Activated CD8-positive, alpha-beta memory T cell treated with anti-CD3 and anti-CD28 coated beads for 36 hours (primary cell): ENCODE results near the gene FERMT2. TPM values are rescaled to one million over a fixed set of nuclear protein-coding genes. Genes with fewer than 3 reads are reported as not detected.
"Not testable (repeated sequence)": the region's sequence is repeated elsewhere in the genome, so short reads cannot be mapped to it uniquely, and the experiment has no call there.

Source experiments
- CTCF ChIA-PET: fragments of 350-600 bp; sonication (Branson Sonifier 250); formaldehyde crosslinking; loops from one replicate; lab custom pipeline; 2021; ENCODE audit warnings: antibody characterized with exemption; lab: Charles Lee
- POLR2A ChIA-PET: fragments of 350-600 bp; sonication (Branson Sonifier 250); formaldehyde crosslinking; loops from one replicate; lab custom pipeline; 2021; ENCODE audit warnings: antibody characterized with exemption; lab: Charles Lee
- total RNA-seq, 2 experiments: library from RNA; stranded (reverse); gene quantifications; one replicate each; pipeline ENCODE4 v1.2.3, GENCODE V29; 2021

FERMT2 gene
- total RNA-seq, 2 experiments from 2014 or later, result 2.4 to 3.6 TPM

DNA sequence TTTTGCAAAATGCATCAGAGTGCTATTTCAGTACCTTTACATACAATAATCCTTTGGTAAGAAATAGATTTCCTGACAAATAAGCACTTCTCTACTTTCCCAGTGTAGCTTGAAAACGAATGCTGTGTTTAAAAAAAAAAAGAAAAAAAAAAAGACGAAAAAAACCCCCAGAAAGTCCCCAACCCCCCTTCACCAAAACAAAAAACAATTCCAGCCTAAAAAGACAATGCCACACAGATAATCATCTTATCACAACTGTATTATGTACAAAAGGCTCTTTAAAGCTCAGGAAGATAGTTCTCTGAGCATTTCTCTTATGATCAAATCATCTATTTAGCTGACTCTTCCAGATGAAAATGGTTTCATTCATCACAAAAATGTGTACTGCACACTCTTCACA lies 1.6 kb downstream of the FERMT2 start:
- POLR2A ChIA-PET, result no interaction called here
- CTCF ChIA-PET, result interaction anchor here (0.6 kb wide), 1 partner anchor 133 kb away, joined by 5 read pairs; no protein-coding TSS in a partner anchor

- POLR2A ChIA-PET, result no interaction called here
- CTCF ChIA-PET, result interaction anchor here (0.6 kb wide), 1 partner anchor 134 kb away, joined by 5 read pairs; no protein-coding TSS in a partner anchor
Measured at GRCh38 chr14:52948836-52949235, 2.0 kb downstream of the FERMT2 start.

DNA sequence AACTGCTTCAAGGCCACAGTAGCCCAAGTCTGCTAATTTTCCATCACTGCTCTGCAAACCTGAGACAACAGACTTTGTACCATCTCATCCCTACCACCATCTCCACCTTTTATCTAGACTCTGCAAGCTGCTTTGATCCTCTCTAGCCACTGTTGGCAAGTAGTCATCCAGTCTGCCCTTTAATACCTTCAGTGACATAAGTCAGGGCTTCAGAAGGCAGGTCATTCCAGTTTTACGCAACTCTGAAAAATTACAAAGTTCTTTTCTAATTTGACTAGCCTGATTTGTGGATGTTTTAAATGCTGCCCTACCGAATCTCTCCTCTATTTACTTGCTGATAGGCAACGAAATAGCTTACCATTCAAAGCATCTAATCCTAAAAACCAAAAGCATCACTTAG lies 2.8 kb downstream of the FERMT2 start:
- CTCF ChIA-PET, result no interaction called here
- POLR2A ChIA-PET, result no interaction called here

- ChIA-PET POLR2A (no interaction called here), CTCF (no interaction called here)
Measured at GRCh38 chr14:52944254-52944653, 6.6 kb downstream of the FERMT2 start.

DNA sequence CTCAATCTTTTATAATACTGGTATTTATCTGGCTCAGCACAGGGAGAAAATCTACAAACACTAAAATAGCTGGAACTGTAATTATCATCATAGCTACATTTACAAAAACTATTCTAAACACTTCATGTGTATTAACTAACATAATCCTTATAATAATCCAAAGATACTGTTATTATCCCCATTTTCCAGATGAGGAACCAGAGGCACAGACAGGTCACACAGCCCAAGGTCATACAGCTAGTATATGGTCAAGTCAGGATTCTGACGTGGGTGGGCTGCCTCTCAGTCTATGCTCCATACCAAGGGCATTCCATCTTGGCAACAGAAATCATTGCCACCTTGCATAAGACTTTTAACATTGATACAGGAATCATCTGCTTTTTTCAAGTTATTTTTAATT lies 11.4 kb downstream of the FERMT2 start:
- POLR2A ChIA-PET, result interaction anchor here (0.6 to 0.7 kb wide), 2 partner anchors 20 to 110 kb away, joined by 4 to 5 read pairs; no protein-coding TSS in a partner anchor
- CTCF ChIA-PET, result interaction anchor here (0.7 kb wide), 1 partner anchor 62 kb away, joined by 3 read pairs; no protein-coding TSS in a partner anchor

DNA sequence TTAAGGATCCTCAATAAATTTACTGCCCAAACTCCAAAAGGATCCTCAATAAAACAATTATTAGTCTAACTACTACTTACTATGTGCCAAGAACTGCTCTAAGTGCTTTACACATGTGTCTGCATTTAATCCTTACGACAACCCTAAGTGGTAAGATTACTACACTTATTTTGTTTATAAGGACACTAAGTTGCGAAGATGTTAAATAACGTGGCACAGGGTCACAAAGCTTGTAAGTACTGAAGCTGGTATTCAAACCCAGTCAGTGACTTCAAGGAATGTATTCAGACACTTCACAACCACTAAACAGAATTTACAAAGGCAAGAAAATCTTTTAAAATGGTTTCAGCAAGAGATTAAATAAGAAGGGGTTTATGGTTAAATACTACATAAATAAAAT lies 13.0 kb downstream of the FERMT2 start:
- POLR2A ChIA-PET, result no interaction called here
- CTCF ChIA-PET, result no interaction called here

DNA sequence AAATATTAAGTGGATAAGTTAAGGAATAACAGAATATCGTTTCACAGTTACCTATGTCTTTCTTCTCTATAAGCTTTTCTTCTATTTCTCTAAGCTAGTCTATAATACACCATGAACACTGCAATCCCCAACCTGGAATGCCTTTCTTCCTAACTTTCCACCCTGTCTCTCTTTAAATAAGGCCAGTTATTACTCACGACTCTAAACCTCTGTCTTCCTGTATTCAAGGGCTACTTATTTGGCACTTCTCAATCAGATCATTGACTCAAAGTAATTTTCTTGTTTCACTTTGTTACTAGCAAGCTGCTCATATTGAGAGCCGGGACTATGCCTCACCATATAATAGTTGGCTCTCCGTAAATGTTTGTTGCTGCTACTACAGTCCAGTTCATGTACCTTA lies 13.5 kb downstream of the FERMT2 start:
- ChIA-PET POLR2A (no interaction called here), CTCF (no interaction called here)

DNA sequence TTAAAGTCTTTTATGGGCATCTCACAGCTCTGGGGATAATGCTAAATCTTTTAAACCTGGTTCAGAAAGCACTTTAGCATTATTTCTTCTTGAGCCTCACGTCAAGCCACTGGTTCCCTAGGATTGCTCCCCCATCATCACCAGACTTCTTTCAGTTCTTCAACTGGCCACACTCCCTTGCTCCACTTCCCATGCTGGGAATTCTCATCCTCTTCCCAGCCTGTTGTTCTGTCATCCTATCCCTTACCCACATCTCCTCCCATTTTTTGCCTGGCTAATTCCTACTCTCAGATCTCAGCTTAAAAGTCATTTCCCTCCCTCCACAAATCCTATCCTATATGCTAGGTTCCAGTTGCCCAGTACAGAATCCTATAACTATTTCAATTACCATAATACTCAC lies 14.4 kb downstream of the FERMT2 start:
- ChIA-PET CTCF (interaction anchor here (0.6 to 0.8 kb wide), 2 partner anchors 26 to 109 kb away, joined by 3 read pairs; no protein-coding TSS in a partner anchor), POLR2A (no interaction called here)

DNA sequence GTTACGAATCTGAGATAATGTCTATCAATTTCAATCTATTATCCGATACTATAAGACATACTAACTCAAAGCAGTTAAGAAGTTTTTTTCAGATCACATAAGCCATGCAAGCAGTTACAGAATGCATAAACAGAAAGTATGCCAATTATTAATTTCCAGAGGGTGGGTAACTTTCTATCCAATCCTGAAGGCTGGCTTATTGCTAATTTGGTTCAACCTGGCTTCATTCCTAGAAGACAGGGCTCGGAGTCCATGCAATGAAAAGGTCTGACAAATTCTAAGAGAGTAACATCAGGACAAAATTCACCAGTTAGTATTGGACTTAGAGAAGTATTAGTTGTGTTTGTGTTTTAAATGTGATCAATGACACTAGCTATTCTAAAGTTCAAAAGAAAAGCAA lies 15.0 kb downstream of the FERMT2 start:
- POLR2A ChIA-PET, result no interaction called here
- CTCF ChIA-PET, result interaction anchor here (0.6 to 0.8 kb wide), 2 partner anchors 26 to 108 kb away, joined by 3 read pairs; no protein-coding TSS in a partner anchor

GRCh38 chr14:52934762-52935161 lies 16.1 kb downstream of the FERMT2 start:
- ChIA-PET POLR2A (interaction anchor here (0.6 kb wide), 1 partner anchor 16 kb away, joined by 3 read pairs; no protein-coding TSS in a partner anchor), CTCF (no interaction called here)

- POLR2A ChIA-PET, result no interaction called here
- CTCF ChIA-PET, result no interaction called here
Measured at GRCh38 chr14:52929192-52929807, 21.6 kb downstream of the FERMT2 start.

- ChIA-PET POLR2A (no interaction called here), CTCF (no interaction called here)
Measured at GRCh38 chr14:52926953-52927352, 23.9 kb downstream of the FERMT2 start.

DNA sequence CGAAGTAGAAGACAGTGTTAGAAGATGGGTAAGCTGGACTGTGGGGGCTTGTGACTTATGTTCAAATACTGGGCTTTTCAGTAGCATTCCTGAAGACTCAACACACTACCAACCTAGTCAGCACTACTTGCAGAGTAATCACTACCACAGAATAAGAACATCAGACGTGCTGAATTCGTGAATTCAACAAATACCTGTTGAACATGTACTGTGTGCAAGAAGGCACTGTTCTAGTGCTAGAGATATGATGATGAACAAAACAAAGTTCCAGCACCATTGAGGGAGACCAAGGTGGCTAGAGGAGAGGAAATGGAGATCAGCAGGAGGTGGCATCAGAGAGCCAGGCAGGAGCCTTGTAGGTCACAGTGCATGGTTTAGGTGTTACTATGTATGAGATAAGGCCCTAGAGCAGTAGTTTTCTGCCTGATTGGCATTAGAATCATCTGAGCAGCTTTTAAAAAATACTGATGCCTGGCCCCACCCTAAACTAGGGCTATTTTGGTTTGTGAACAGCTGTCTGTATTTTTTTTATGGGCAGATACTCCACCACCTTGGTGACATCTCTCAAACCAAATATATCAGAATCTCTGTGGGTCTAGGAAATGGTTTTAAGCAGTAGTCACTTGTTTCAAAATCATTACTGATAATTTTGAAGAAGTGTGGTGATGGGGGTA lies 26.8 kb downstream of the FERMT2 start:
- ChIA-PET POLR2A (no interaction called here), CTCF (no interaction called here)

DNA sequence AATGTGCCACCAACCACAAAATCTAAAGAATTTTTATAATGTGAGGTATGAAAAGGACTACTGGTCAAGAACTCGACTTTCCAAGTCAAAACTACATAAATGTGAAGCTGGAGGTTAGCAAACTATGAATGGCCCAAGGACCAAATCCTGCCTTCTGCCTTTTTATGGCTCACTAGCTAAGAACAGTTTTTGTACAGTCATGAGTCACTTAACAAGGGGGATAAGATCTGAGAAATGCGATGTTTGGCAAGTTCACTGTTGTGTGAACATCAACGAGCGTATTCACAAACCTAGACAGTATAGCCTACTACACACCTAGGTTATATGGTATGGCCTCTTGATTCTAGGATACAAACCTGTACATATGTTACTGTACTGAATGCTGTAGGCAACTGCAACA lies 28.2 kb downstream of the FERMT2 start:
- POLR2A ChIA-PET, result no interaction called here
- CTCF ChIA-PET, result no interaction called here

DNA sequence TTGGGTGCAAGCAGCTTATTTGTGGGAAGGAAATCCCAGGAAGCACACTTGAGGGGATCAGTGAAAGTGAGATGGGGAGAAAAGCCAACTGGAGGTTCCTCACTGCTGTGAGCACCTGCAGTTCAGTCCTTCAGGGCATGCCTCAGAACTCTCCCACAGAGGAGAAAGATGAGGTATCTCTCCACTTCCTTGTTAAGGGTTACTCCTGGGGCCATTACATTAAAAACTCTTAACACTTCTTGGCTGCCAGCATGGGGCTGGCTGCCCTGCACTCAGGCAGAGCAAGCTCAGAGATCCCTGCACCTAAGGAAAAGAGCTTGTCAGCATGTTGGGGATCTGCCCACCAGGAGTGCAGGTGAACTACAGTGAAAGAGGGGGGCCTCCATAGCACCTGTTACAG lies 28.8 kb downstream of the FERMT2 start:
- CTCF ChIA-PET, result no interaction called here
- POLR2A ChIA-PET, result no interaction called here

DNA sequence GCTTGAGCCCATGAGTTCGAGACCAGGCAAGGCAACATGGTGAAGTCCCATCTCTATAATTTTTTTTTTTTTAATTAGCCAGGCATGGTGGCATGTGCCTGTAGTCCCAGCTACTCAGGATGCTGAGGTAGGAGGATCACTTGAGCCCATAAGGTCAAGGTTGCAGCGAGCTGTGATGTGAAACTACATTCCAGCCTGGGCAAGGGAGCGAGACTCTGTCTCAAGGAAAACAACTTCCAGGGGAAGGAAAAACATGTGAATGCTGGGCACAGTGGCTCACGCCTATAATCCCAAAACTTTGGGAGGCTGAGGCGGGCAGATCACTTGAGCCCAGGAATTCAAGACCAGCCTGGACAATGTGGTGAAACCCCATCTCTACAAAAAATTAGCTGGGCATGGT lies 30.4 kb downstream of the FERMT2 start:
- CTCF ChIA-PET, POLR2A ChIA-PET: not testable (repeated sequence)

DNA sequence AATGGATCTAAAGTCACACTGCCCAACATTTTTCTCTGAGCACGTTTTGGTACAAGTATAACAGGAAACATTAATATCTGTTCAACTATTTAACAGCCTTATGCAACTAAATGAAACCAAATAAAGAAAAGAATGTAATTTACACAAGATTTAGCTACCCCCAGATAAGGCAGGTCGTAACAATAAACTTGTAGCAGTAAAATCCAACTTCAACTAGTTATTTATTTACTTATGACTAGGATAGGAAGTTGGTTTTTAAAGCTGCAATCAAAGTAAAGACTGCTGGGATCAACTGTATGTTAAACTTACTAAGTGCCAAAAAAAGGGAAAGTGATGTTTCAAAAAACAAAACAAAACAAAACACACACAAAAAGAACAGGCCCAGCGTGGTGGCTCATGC lies 30.9 kb downstream of the FERMT2 start:
- CTCF ChIA-PET, result no interaction called here
- POLR2A ChIA-PET, result no interaction called here

- ChIA-PET CTCF (no interaction called here), POLR2A (interaction anchor here (0.7 kb wide), 1 partner anchor 16 kb away, joined by 3 read pairs; no protein-coding TSS in a partner anchor)
Measured at GRCh38 chr14:52918486-52918885, 32.4 kb downstream of the FERMT2 start.

GRCh38 chr14:52917735-52918134 lies 33.1 kb downstream of the FERMT2 start:
- POLR2A ChIA-PET, result no interaction called here
- CTCF ChIA-PET, result no interaction called here

- ChIA-PET POLR2A (no interaction called here), CTCF (no interaction called here)
Measured at GRCh38 chr14:52914295-52914694, 36.6 kb downstream of the FERMT2 start.

DNA sequence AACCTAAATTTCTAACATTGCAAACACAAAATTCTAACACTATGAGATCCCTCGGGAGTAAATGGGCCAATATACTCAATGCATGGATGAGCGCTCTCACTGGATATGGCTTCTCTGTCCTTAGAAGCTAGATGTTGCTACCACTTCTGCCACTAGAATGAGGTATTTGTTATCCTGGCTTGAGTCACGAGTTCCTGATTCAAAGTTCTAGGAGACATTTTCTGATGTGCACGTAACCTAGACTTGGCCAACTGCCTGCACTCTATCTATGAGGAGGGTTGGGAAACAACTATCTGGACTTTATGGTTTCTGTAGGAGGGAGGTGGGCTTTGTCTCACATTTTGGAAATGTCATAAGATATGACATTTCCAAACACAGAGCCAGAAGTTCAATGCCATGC lies 37.6 kb downstream of the FERMT2 start:
- ChIA-PET POLR2A (no interaction called here), CTCF (no interaction called here)
